ENCODE data around the gene PRODH. TPM values are rescaled to one million over a fixed set of nuclear protein-coding genes. Genes with fewer than 3 reads are reported as not detected.

The PRODH gene
- 10 to 100 TPM in 1 of 6 experiments, 1 to 10 TPM in 4, under 1 TPM in 1; 0.86 to 31.0 (median 3.8) TPM for total RNA-seq
- long read RNA-seq: 0 reads

- no peaks in the 10 kb centered on the region for H3K27me3 ChIP-seq
- WGBS (ENCODE audit: insufficient coverage, low coverage, low lambda C conversion rate, missing lambda C conversion rate): no CpG with 5 or more reads among the region's 67 CpGs
- ATAC-seq: peak; percentile 72 to 87 (median 78)
- DNase-seq: no peak
- intact Hi-C loops (cut with DNase I): no loop called here
- H3K9me3 ChIP-seq: no peaks in the 10 kb centered on the region
- no peak for TF ChIP-seq CTCF (IDR thresholded peaks at IDR 0.05)
- TF ChIP-seq POLR2A (IDR thresholded peaks at IDR 0.05): no peak
- H3K27ac ChIP-seq: no peak within 1 kb of the TSS
- H3K4me1 ChIP-seq: no peaks in the 10 kb centered on the region
- H3K4me3 ChIP-seq: no peak within 1 kb of the TSS
- no peaks in the 10 kb centered on the region for H3K36me3 ChIP-seq
Measured at GRCh38 chr22:18935889-18936529, at the start of gene PRODH. TSS of gene PRODH (minus strand) at chr22:18936293. CDS start at chr22:18936287, 6 bp downstream.

GRCh38 chr22:18985780-18986179, 49.7 kb upstream of the PRODH start:
- intact Hi-C loops (cut with DNase I): no loop called here
- Histone ChIP-seq H3K36me3 (no peaks in the 10 kb centered on the region), H3K27ac (no peak overlapping the region), H3K9me3 (no peaks in the 10 kb centered on the region), H3K4me3 (no peak overlapping the region), H3K27me3 (no peaks in the 10 kb centered on the region), H3K4me1 (no peaks in the 10 kb centered on the region)
- 93% methylated on average over 3 of the region's 21 CpGs for WGBS (ENCODE audit: insufficient coverage, low coverage, low lambda C conversion rate, missing lambda C conversion rate)
- DNase-seq: peak in 1 of 3 donors; percentile 35
- TF ChIP-seq POLR2A (IDR thresholded peaks at IDR 0.05): no peak
- no peak for TF ChIP-seq CTCF (IDR thresholded peaks at IDR 0.05)
- no peak for ATAC-seq

- no peaks in the 10 kb centered on the region for H3K36me3 ChIP-seq
- no peaks in the 10 kb centered on the region for H3K4me1 ChIP-seq
- WGBS (ENCODE audit: insufficient coverage, low coverage, low lambda C conversion rate, missing lambda C conversion rate): no CpG with 5 or more reads among the region's 10 CpGs
- no peaks in the 10 kb centered on the region for H3K9me3 ChIP-seq
- intact Hi-C loops (cut with DNase I): no loop called here
- no peak overlapping the region for H3K4me3 ChIP-seq
- TF ChIP-seq POLR2A (IDR thresholded peaks at IDR 0.05) (no peak), CTCF (IDR thresholded peaks at IDR 0.05) (no peak)
- ATAC-seq (no peak), DNase-seq (peak in 1 of 3 donors; percentile 29)
- H3K27me3 ChIP-seq: no peaks in the 10 kb centered on the region
- H3K27ac ChIP-seq: no peak overlapping the region
Measured at GRCh38 chr22:18984564-18984963, 48.5 kb upstream of the PRODH start.

- ATAC-seq: no peak
- DNase-seq: peak in 1 of 3 donors; percentile 40
Measured at GRCh38 chr22:18983120-18983651, 47.1 kb upstream of the PRODH start.

More at GRCh38 chr22:18983120-18983651, 47.1 kb upstream of the PRODH start:
- no peak overlapping the region for H3K27ac ChIP-seq
- no peaks in the 10 kb centered on the region for H3K27me3 ChIP-seq
- 90% methylated on average over 2 of the region's 9 CpGs for WGBS (ENCODE audit: insufficient coverage, low coverage, low lambda C conversion rate, missing lambda C conversion rate)
- H3K4me1 ChIP-seq: no peaks in the 10 kb centered on the region
- no peaks in the 10 kb centered on the region for H3K36me3 ChIP-seq
- no peaks in the 10 kb centered on the region for H3K9me3 ChIP-seq
- no peak overlapping the region for H3K4me3 ChIP-seq
- intact Hi-C loops (cut with DNase I): no loop called here
- TF ChIP-seq CTCF (IDR thresholded peaks at IDR 0.05) (no peak), POLR2A (IDR thresholded peaks at IDR 0.05) (no peak)
